Activated naive CD4-positive, alpha-beta T cell treated with anti-CD3 and anti-CD28 coated beads, Interleukin-2, amount 50 U/mL, for 24 hours (primary cell): ENCODE measurements around the gene KIF25.
"Not testable (repeated sequence)": the region's sequence is repeated elsewhere in the genome, so short reads cannot be mapped to it uniquely, and the experiment has no call there.

Experiments
- H3K27ac Mint-ChIP-seq: one replicate; pipeline ENCODE4 v1.8.0; 2021; ENCODE audit warnings: mild to moderate bottlenecking, mixed read lengths
- H3K27me3 Mint-ChIP-seq: one replicate; pipeline ENCODE4 v1.8.0; 2021; ENCODE audit warnings: mixed read lengths
- H3K36me3 Mint-ChIP-seq: one replicate; pipeline ENCODE4 v1.8.0; 2021; ENCODE audit warnings: mixed read lengths
- H3K4me1 Mint-ChIP-seq: one replicate; pipeline ENCODE4 v1.8.0; 2021; ENCODE audit warnings: mixed read lengths
- H3K4me3 Mint-ChIP-seq: one replicate; pipeline ENCODE4 v1.8.0; 2021; ENCODE audit warnings: mild to moderate bottlenecking, mixed read lengths
- H3K9me3 Mint-ChIP-seq: one replicate; pipeline ENCODE4 v1.8.0; 2021; ENCODE audit warnings: mixed read lengths

KIF25 gene

GRCh38 chr6:168001029-168001332 lies 3.5 kb downstream of the KIF25 start:
- Mint-ChIP-seq H3K27ac (no peak overlapping the region), H3K27me3 (peaks cover 2% of the 10 kb centered on the region), H3K4me3 (no peak overlapping the region), H3K9me3 (no peaks in the 10 kb centered on the region), H3K4me1 (no peaks in the 10 kb centered on the region), H3K36me3 (no peaks in the 10 kb centered on the region)

GRCh38 chr6:168001514-168001913 lies 4.0 kb downstream of the KIF25 start:
- not testable (repeated sequence) for H3K27me3 Mint-ChIP-seq, H3K9me3 Mint-ChIP-seq, H3K4me1 Mint-ChIP-seq, H3K27ac Mint-ChIP-seq, H3K36me3 Mint-ChIP-seq, H3K4me3 Mint-ChIP-seq

GRCh38 chr6:168002804-168003203 lies 5.3 kb downstream of the KIF25 start:
- H3K36me3 Mint-ChIP-seq = no peaks in the 10 kb centered on the region
- no peaks in the 10 kb centered on the region for H3K9me3 Mint-ChIP-seq
- no peaks in the 10 kb centered on the region for H3K4me1 Mint-ChIP-seq
- H3K4me3 Mint-ChIP-seq = no peak overlapping the region
- no peak overlapping the region for H3K27ac Mint-ChIP-seq
- peaks cover under 1% of the 10 kb centered on the region for H3K27me3 Mint-ChIP-seq

- Mint-ChIP-seq H3K4me1 (no peaks in the 10 kb centered on the region), H3K4me3 (no peak overlapping the region)
Observed at GRCh38 chr6:168004023-168004422, 6.6 kb downstream of the KIF25 start.

GRCh38 chr6:168004945-168005344 lies 7.5 kb downstream of the KIF25 start:
- Mint-ChIP-seq H3K27ac (no peak overlapping the region), H3K4me3 (no peak overlapping the region), H3K36me3 (no peaks in the 10 kb centered on the region), H3K9me3 (peaks cover 12% of the 10 kb centered on the region), H3K4me1 (no peaks in the 10 kb centered on the region), H3K27me3 (no peaks in the 10 kb centered on the region)

More at GRCh38 chr6:168004023-168004422, 6.6 kb downstream of the KIF25 start:
- H3K27me3 Mint-ChIP-seq = no peaks in the 10 kb centered on the region
- H3K27ac Mint-ChIP-seq = no peak overlapping the region
- H3K36me3 Mint-ChIP-seq = no peaks in the 10 kb centered on the region
- H3K9me3 Mint-ChIP-seq = peaks cover 5% of the 10 kb centered on the region

- Mint-ChIP-seq H3K27me3 (no peaks in the 10 kb centered on the region), H3K4me3 (no peak overlapping the region), H3K4me1 (no peaks in the 10 kb centered on the region), H3K27ac (no peak overlapping the region), H3K9me3 (peaks cover 20% of the 10 kb centered on the region), H3K36me3 (no peaks in the 10 kb centered on the region)
Observed at GRCh38 chr6:168005796-168006195, 8.3 kb downstream of the KIF25 start.

- H3K4me3 Mint-ChIP-seq = no peak overlapping the region
- no peak overlapping the region for H3K27ac Mint-ChIP-seq
- peaks cover 35% of the 10 kb centered on the region for H3K9me3 Mint-ChIP-seq
- no peaks in the 10 kb centered on the region for H3K27me3 Mint-ChIP-seq
- H3K36me3 Mint-ChIP-seq = peaks cover 3% of the 10 kb centered on the region
- no peaks in the 10 kb centered on the region for H3K4me1 Mint-ChIP-seq
Observed at GRCh38 chr6:168007592-168008338, 10.3 kb downstream of the KIF25 start.

GRCh38 chr6:168009331-168009730 lies 11.9 kb downstream of the KIF25 start:
- H3K27ac Mint-ChIP-seq = no peak overlapping the region
- no peak overlapping the region for H3K4me3 Mint-ChIP-seq
- no peaks in the 10 kb centered on the region for H3K4me1 Mint-ChIP-seq
- H3K27me3 Mint-ChIP-seq = peaks cover 1% of the 10 kb centered on the region
- H3K9me3 Mint-ChIP-seq = peaks cover 35% of the 10 kb centered on the region
- peaks cover 3% of the 10 kb centered on the region for H3K36me3 Mint-ChIP-seq

GRCh38 chr6:168011291-168011690 lies 13.8 kb downstream of the KIF25 start:
- no peak overlapping the region for H3K4me3 Mint-ChIP-seq
- peaks cover 35% of the 10 kb centered on the region for H3K9me3 Mint-ChIP-seq
- no peak overlapping the region for H3K27ac Mint-ChIP-seq
- H3K4me1 Mint-ChIP-seq = no peaks in the 10 kb centered on the region
- peaks cover 3% of the 10 kb centered on the region for H3K36me3 Mint-ChIP-seq
- peaks cover 6% of the 10 kb centered on the region for H3K27me3 Mint-ChIP-seq

- Mint-ChIP-seq H3K9me3 (peaks cover 35% of the 10 kb centered on the region), H3K4me1 (no peaks in the 10 kb centered on the region), H3K27me3 (peaks cover 6% of the 10 kb centered on the region), H3K4me3 (no peak overlapping the region), H3K36me3 (peaks cover 3% of the 10 kb centered on the region), H3K27ac (no peak overlapping the region)
Observed at GRCh38 chr6:168012431-168013249, 15.2 kb downstream of the KIF25 start.

GRCh38 chr6:168013250-168013915 lies 15.9 kb downstream of the KIF25 start:
- H3K27me3 Mint-ChIP-seq = peaks cover 6% of the 10 kb centered on the region
- no peak overlapping the region for H3K4me3 Mint-ChIP-seq
- no peak overlapping the region for H3K27ac Mint-ChIP-seq
- H3K9me3 Mint-ChIP-seq = peaks cover 35% of the 10 kb centered on the region
- peaks cover 3% of the 10 kb centered on the region for H3K36me3 Mint-ChIP-seq
- H3K4me1 Mint-ChIP-seq = no peaks in the 10 kb centered on the region

- no peak overlapping the region for H3K27ac Mint-ChIP-seq
- no peak overlapping the region for H3K4me3 Mint-ChIP-seq
- H3K36me3 Mint-ChIP-seq = peaks cover 3% of the 10 kb centered on the region
- H3K4me1 Mint-ChIP-seq = no peaks in the 10 kb centered on the region
- peaks cover 6% of the 10 kb centered on the region for H3K27me3 Mint-ChIP-seq
- H3K9me3 Mint-ChIP-seq = peaks cover 33% of the 10 kb centered on the region
Observed at GRCh38 chr6:168014428-168014827, 17.0 kb downstream of the KIF25 start.

GRCh38 chr6:168015009-168015408 lies 17.5 kb downstream of the KIF25 start:
- H3K4me1 Mint-ChIP-seq = no peaks in the 10 kb centered on the region
- H3K27me3 Mint-ChIP-seq = peaks cover 6% of the 10 kb centered on the region
- no peak overlapping the region for H3K27ac Mint-ChIP-seq
- H3K4me3 Mint-ChIP-seq = no peak overlapping the region
- peaks cover 27% of the 10 kb centered on the region for H3K9me3 Mint-ChIP-seq
- H3K36me3 Mint-ChIP-seq = peaks cover 3% of the 10 kb centered on the region

GRCh38 chr6:168015482-168016175 lies 18.2 kb downstream of the KIF25 start:
- peaks cover 3% of the 10 kb centered on the region for H3K36me3 Mint-ChIP-seq
- H3K27me3 Mint-ChIP-seq = peaks cover 6% of the 10 kb centered on the region
- no peak overlapping the region for H3K27ac Mint-ChIP-seq
- H3K4me1 Mint-ChIP-seq = no peaks in the 10 kb centered on the region
- no peak overlapping the region for H3K4me3 Mint-ChIP-seq
- H3K9me3 Mint-ChIP-seq = peaks cover 21% of the 10 kb centered on the region

GRCh38 chr6:168016176-168016620 lies 18.7 kb downstream of the KIF25 start:
- peaks cover 15% of the 10 kb centered on the region for H3K9me3 Mint-ChIP-seq
- no peak overlapping the region for H3K27ac Mint-ChIP-seq
- no peaks in the 10 kb centered on the region for H3K4me1 Mint-ChIP-seq
- H3K4me3 Mint-ChIP-seq = no peak overlapping the region
- peaks cover 1% of the 10 kb centered on the region for H3K36me3 Mint-ChIP-seq
- H3K27me3 Mint-ChIP-seq = peaks cover 6% of the 10 kb centered on the region
